Lung (tissue), 12 donors: ENCODE data around the gene COL4A1. TPM values are rescaled to one million over a fixed set of nuclear protein-coding genes. Genes with fewer than 3 reads are reported as not detected.

ENCODE experiments used
- ATAC-seq: fragments of 200-7000 bp; cut with Tn5 transposase; one replicate; pipeline ENCODE4 v1.9.1; 2020; ENCODE audit warnings: moderate number of reproducible peaks; ENCODE audit not compliant: insufficient read depth, low FRiP score
- DNase-seq, 3 donors: peaks; one replicate each; pipeline ENCODE4 v3.0.0-alpha.2; 2013 to 2017
- H3K27ac ChIP-seq, 2 donors: one replicate each; pipeline ENCODE4 v1.5.1; 2013; ENCODE audit warnings: mild to moderate bottlenecking in 2 of 2, moderate library complexity in 2 of 2, control low read depth in 1 of 2, inconsistent platforms in 1 of 2, low read depth in 1 of 2, low read length in 1 of 2
- H3K27me3 ChIP-seq, 3 donors: one replicate each; pipeline ENCODE4 v1.5.1; 2013; ENCODE audit warnings: low read length in 2 of 3; ENCODE audit not compliant: control insufficient read depth in 3 of 3, insufficient read depth in 3 of 3
- H3K36me3 ChIP-seq, 4 donors: one replicate each; pipeline ENCODE4 v1.5.1; 2013; ENCODE audit warnings: low read length in 4 of 4, mild to moderate bottlenecking in 1 of 4, moderate library complexity in 1 of 4; ENCODE audit not compliant: control insufficient read depth in 4 of 4, insufficient read depth in 4 of 4
- H3K4me1 ChIP-seq, 5 donors: one replicate each; pipeline ENCODE4 v1.5.1; 2013; ENCODE audit warnings: low read length in 5 of 5, mild to moderate bottlenecking in 2 of 5, moderate library complexity in 1 of 5; ENCODE audit not compliant: control insufficient read depth in 5 of 5, insufficient read depth in 5 of 5
- H3K4me3 ChIP-seq: one replicate; pipeline ENCODE4 v1.5.1; 2013; ENCODE audit warnings: mild to moderate bottlenecking, control low read depth, moderate library complexity
- H3K9ac ChIP-seq, 2 donors: one replicate each; pipeline ENCODE4 v1.5.1; 2013; ENCODE audit warnings: low read length in 2 of 2, control low read depth in 1 of 2; ENCODE audit not compliant: insufficient read depth in 1 of 2
- H3K9me3 ChIP-seq, 4 donors: one replicate each; pipeline ENCODE4 v1.5.1; 2013; ENCODE audit warnings: low read length in 3 of 4, mild to moderate bottlenecking in 1 of 4, moderate library complexity in 1 of 4; ENCODE audit not compliant: control insufficient read depth in 4 of 4, insufficient read depth in 3 of 4
- CTCF ChIP-seq: IDR thresholded peaks from 2 replicates; pipeline ENCODE4 v1.5.1; 2012; ENCODE audit warnings: mild to moderate bottlenecking; ENCODE audit errors: control extremely low read depth, extremely low read depth
- WGBS, 2 donors: extraction: QIAGEN DNeasy Blood & Tissue Kit; methylation state at CpG; one replicate each; pipeline ENCODE4 v1.1.7; 2013; 5-methylcytosine and 5-hydroxymethylcytosine counted together
- polyA plus RNA-seq, 2 donors: library from polyadenylated mRNA; stranded (reverse); fragments of 200-250 nt; gene quantifications; one replicate each; pipeline ENCODE4 v1.2.1, GENCODE V29; 2013
- total RNA-seq, 2 donors: library from RNA; depleted of rRNA in 1 of 2; stranded (reverse); fragments of >200 nt in 1 of 2; gene quantifications; one replicate each; pipeline ENCODE4 v1.2.1, GENCODE V29; 2014 to 2021
- donor health status: control.
- donor health status: control.
- donor health status: Bipolar disorder and iron deficiency.
- donor health status: healthy.
- donor health status: DM: yes; HTN: yes; CAD: no.

The COL4A1 gene
- total and polyA plus RNA-seq, 4 donors = 114 to 1,051 (median 318) TPM

- peaks cover 0 to 9% (median 4%) of the 10 kb centered on the region in 5 donors for H3K4me1 ChIP-seq
- H3K4me3 ChIP-seq = no peak overlapping the region
- H3K36me3 ChIP-seq = peaks cover 46 to 61% (median 54%) of the 10 kb centered on the region in 4 donors
- no peak overlapping the region for H3K27ac ChIP-seq
- WGBS, 2 donors = 84 to 89% methylated on average over 20 of the region's 20 CpGs
- no peak for DNase-seq
- TF ChIP-seq CTCF = no peak
- H3K9me3 ChIP-seq = peaks cover 0 to 9% (median 0%) of the 10 kb centered on the region in 4 donors
- H3K9ac ChIP-seq = no peak overlapping the region
- no peaks in the 10 kb centered on the region for H3K27me3 ChIP-seq
- ATAC-seq = no peak
Measured at GRCh38 chr13:110170020-110170790, 136.8 kb downstream of the COL4A1 start.

GRCh38 chr13:110168999-110169933 lies 137.7 kb downstream of the COL4A1 start:
- no peak overlapping the region for H3K4me3 ChIP-seq
- H3K9me3 ChIP-seq = peaks cover 0 to 9% (median 0%) of the 10 kb centered on the region in 4 donors
- ATAC-seq = no peak
- WGBS, 2 donors = 55 to 58% methylated on average over 4 of the region's 4 CpGs
- peaks cover 46 to 59% (median 49%) of the 10 kb centered on the region in 4 donors for H3K36me3 ChIP-seq
- no peaks in the 10 kb centered on the region for H3K27me3 ChIP-seq
- no peak for TF ChIP-seq CTCF
- peak overlapping the region in 1 of 2 donors; percentile 5 for H3K9ac ChIP-seq
- DNase-seq = peak in 2 of 3 donors; percentile 79 to 86
- H3K27ac ChIP-seq = no peak overlapping the region
- peaks cover 0 to 9% (median 4%) of the 10 kb centered on the region in 5 donors for H3K4me1 ChIP-seq

- 86 to 94% methylated on average over 4 of the region's 4 CpGs for WGBS, 2 donors
- TF ChIP-seq CTCF = no peak
- Histone ChIP-seq H3K27me3 (no peaks in the 10 kb centered on the region), H3K4me3 (no peak overlapping the region), H3K9ac (no peak overlapping the region), H3K9me3 (peaks cover 0 to 1% (median 0%) of the 10 kb centered on the region in 4 donors), H3K36me3 (peaks cover 31 to 43% (median 36%) of the 10 kb centered on the region in 4 donors), H3K4me1 (peaks cover 0 to 9% (median 4%) of the 10 kb centered on the region in 5 donors), H3K27ac (no peak overlapping the region)
- no peak for ATAC-seq
- no peak for DNase-seq
Measured at GRCh38 chr13:110166598-110166997, 140.4 kb downstream of the COL4A1 start.
